Spinal cord (tissue), 10 donors: ENCODE data around the gene ZNF440. TPM values are rescaled to one million over a fixed set of nuclear protein-coding genes. Genes with fewer than 3 reads are reported as not detected.
"Not testable (repeated sequence)": the region's sequence is repeated elsewhere in the genome, so short reads cannot be mapped to it uniquely, and the experiment has no call there.

Source experiments
- DNase-seq, 6 donors: peaks; one replicate each; pipeline versions ENCODE4 v3.0.0 to v3.0.0-alpha.2; 2013 to 2015; ENCODE audit warnings: low spot score in 6 of 6, low read depth in 4 of 6
- H3K27ac ChIP-seq: one replicate; pipeline ENCODE4 v1.5.1; 2013; ENCODE audit warnings: low read depth, low read length, control low read depth
- H3K27me3 ChIP-seq: one replicate; pipeline ENCODE4 v1.6.1; 2013; ENCODE audit warnings: low read length; ENCODE audit not compliant: control insufficient read depth, insufficient read depth
- H3K36me3 ChIP-seq: one replicate; pipeline ENCODE4 v1.6.1; 2013; ENCODE audit warnings: low read length; ENCODE audit not compliant: control insufficient read depth, insufficient read depth
- H3K4me1 ChIP-seq: one replicate; pipeline ENCODE4 v1.6.1; 2013; ENCODE audit warnings: low read length; ENCODE audit not compliant: control insufficient read depth, insufficient read depth
- H3K4me3 ChIP-seq: one replicate; pipeline ENCODE4 v1.5.1; 2013; ENCODE audit warnings: low read depth, low read length, control low read depth
- H3K9me3 ChIP-seq: one replicate; pipeline ENCODE4 v1.6.1; 2013; ENCODE audit warnings: low read length; ENCODE audit not compliant: control insufficient read depth, insufficient read depth
- WGBS: methylation state at CpG from one replicate; pipeline ENCODE4 v1.1.5; 2013; ENCODE audit warnings: missing lambda C conversion rate; ENCODE audit not compliant: insufficient coverage; 5-methylcytosine and 5-hydroxymethylcytosine counted together
- polyA plus RNA-seq, 2 donors: library from polyadenylated mRNA; unstranded; fragments of 120-200 nt; gene quantifications; one replicate each; pipeline ENCODE4 v1.2.1, GENCODE V29; 2013; ENCODE audit not compliant: insufficient read length in 2 of 2
- total RNA-seq, 2 donors: library from RNA; depleted of rRNA in 1 of 2; stranded (reverse); fragments of 120-200 nt in 1 of 2; fragments of >200 nt in 1 of 2; gene quantifications; one replicate each; pipeline versions ENCODE4 v1.2.3 to v1.2.4, GENCODE V29; 2013 to 2014
- donor health status: healthy.

ZNF440 gene
- total and polyA plus RNA-seq, 4 donors, result 13.1 to 22.6 (median 20.8) TPM

DNA sequence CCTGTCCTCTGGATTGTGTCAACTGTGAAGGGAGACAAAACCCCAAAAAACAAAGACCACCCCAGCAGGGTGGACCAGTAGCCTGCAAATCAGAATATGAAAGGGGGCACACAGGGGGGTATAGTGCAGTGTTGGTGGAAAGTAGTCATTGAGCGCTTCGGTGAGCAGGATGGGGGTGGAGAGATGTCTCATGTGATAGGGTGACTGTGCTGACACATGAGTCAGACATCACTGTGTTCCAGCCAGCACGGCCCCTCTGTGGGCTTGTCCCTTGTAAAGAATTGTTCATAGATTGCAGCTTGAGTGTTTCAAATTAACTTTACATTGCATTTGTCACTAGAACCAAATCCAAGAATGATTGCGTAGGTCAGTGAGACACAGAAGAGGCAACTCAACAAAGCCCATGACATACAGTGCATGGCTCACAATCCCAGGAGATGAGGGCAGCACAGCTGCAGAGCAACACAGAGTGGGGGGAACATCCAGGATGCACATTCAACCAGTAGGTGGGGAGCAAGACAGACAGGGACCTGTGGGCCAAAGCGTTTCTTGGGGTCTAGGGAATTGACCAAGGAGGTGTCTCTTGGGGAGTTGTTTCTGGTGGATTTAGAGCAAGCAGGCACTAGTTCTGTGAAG, 7.5 kb downstream of the ZNF440 start:
- no peak for DNase-seq
- Histone ChIP-seq H3K4me3 (no peak overlapping the region), H3K36me3 (peaks cover 21% of the 10 kb centered on the region), H3K27me3 (no peaks in the 10 kb centered on the region), H3K4me1 (no peaks in the 10 kb centered on the region), H3K9me3 (no peaks in the 10 kb centered on the region), H3K27ac (no peak overlapping the region)
- 91% methylated on average over 3 of the region's 5 CpGs for WGBS

DNA sequence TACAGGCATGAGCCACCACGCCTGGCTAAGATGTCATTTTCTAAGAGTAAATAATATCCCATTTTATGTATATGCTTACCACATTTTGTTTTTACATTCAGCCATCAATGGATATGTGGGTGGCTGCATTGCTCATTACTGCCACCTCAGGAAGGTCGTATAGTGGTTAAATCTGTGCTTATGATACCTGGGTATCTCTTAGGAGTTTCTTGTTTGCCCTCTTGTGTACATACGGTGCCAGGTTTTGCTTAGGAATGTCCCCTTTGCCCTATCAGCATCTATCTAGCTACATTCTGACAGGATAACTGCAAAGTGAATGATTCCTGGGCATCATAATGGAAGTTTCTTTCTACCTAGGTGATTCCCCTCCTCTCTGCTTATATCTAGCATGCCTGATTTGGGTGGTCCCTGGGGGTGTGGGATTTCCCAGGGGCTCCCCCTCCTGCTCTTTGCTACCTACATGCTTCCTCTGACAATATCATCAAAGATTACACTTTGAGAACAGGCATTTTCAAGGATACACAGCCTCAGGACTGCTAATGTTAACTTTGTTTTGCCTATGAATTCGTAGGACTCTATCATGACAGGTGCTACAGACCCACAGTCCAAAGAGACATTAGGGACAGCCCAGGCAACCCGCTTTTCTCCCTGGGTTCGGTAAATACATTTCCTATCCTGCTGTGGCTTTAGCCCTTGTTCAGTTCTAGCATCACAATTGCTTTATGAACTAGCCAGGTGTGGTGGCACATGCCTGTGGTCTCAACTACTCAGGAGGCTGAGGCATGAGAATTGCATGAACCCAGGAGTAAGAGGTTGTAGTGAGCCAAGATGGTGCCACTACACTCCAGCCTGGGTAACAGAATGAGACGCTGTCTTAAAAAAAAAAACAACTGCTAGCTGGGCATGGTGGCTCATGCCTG, 15.1 kb downstream of the ZNF440 start:
- not testable (repeated sequence) for H3K9me3 ChIP-seq, H3K27ac ChIP-seq, H3K4me3 ChIP-seq, H3K27me3 ChIP-seq, DNase-seq, H3K4me1 ChIP-seq, H3K36me3 ChIP-seq
- WGBS, result 95% methylated on average over 3 of the region's 7 CpGs

DNA sequence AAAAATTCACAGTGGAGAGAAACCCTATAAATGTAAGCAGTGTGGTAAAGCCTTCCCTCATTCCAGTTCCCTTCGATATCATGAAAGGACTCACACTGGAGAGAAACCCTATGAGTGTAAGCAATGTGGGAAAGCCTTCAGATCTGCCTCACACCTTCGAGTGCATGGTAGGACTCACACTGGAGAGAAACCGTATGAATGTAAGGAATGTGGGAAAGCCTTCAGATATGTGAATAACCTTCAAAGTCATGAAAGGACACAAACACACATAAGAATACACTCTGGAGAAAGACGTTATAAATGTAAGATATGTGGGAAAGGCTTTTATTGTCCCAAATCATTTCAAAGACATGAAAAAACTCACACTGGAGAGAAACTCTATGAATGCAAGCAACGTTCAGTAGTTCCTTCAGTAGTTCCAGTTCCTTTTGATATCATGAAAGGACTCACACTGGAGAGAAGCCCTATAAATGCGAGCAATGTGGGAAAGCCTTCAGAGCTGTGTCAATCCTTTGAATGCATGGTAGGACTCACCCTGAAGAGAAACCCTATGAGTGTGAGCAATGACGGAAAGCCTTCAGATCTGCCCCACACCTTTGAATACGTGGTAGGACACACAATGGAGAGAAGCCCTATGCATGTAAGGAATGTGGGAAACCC, 18.3 kb downstream of the ZNF440 start:
- no peaks in the 10 kb centered on the region for H3K27me3 ChIP-seq
- H3K4me1 ChIP-seq, result no peaks in the 10 kb centered on the region
- no peak for DNase-seq
- peaks cover 8% of the 10 kb centered on the region for H3K9me3 ChIP-seq
- peaks cover 2% of the 10 kb centered on the region for H3K36me3 ChIP-seq
- no peak overlapping the region for H3K4me3 ChIP-seq
- no peak overlapping the region for H3K27ac ChIP-seq
- WGBS, result 95% methylated on average over 3 of the region's 8 CpGs

DNA sequence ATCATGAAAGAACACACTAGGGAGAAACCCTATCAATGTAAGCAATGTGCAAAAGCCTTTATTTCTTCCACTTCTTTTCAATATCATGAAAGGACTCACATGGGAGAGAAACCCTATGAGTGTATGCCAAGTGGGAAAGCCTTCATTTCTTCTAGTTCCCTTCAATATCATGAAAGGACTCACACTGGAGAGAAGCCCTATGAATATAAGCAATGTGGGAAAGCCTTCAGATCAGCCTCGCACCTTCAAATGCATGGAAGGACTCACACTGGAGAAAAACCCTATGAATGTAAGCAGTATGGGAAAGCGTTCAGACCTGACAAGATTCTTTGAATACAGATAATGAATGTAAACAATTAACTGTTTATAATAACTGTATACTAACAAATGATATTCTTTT, 19.5 kb downstream of the ZNF440 start:
- Histone ChIP-seq H3K27ac (no peak overlapping the region), H3K27me3 (no peaks in the 10 kb centered on the region), H3K9me3 (peaks cover 8% of the 10 kb centered on the region), H3K4me1 (no peaks in the 10 kb centered on the region), H3K36me3 (peaks cover 2% of the 10 kb centered on the region), H3K4me3 (no peak overlapping the region)
- WGBS, result no CpG with 5 or more reads among the region's 2 CpGs
- DNase-seq, result no peak

DNA sequence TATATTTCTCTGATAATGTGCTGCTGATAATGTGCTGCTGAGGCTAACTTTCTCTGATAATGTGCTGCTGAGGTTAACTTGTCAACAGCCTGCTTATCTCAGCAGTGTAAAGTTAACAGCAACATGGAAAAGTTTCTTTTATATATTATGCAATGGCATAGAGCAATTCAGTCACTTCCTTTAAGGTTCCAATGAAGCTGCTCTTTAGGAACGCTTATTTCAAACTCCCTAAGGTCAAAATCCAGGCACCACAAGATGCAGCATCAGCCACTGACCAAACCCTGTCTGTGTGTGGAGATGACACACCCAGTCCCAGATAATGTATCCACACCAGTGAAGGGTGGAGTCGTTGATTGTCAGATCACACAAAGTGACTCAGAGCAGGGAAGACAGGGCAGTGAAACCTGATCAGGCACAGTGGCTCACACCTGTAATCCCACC, 21.6 kb downstream of the ZNF440 start:
- H3K9me3 ChIP-seq, H3K36me3 ChIP-seq, H3K4me3 ChIP-seq, H3K4me1 ChIP-seq, H3K27me3 ChIP-seq, DNase-seq, H3K27ac ChIP-seq: not testable (repeated sequence)
- WGBS, result 100% methylated on average over 1 of the region's 2 CpGs

DNA sequence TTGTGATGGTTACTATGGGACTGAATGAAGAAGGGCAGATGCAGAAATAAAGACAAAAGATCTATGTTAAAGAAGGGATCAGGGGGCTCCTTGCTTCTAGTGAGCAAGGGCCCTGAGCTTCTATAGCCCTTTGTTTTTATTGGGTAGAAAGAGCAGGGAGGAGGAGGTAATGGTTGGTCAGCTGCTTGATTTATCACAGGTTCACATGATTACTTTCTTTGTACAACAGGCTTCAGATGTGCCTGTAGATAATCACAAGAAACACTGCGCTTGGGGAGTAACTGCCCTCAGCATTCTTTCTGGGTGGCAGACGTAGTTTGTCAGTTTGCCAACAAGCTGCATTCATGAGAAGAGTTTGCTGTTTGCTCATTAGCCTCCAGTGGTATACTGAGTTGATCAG, 29.6 kb downstream of the ZNF440 start:
- Histone ChIP-seq H3K4me3 (no peak overlapping the region), H3K27ac (peak overlapping the region; percentile 45), H3K4me1 (peaks cover 10% of the 10 kb centered on the region), H3K36me3 (no peaks in the 10 kb centered on the region), H3K9me3 (no peaks in the 10 kb centered on the region), H3K27me3 (no peaks in the 10 kb centered on the region)
- WGBS, result 29% methylated on average over 2 of the region's 2 CpGs
- peak in 4 of 6 donors; percentile 17 to 77 (median 46) for DNase-seq

DNA sequence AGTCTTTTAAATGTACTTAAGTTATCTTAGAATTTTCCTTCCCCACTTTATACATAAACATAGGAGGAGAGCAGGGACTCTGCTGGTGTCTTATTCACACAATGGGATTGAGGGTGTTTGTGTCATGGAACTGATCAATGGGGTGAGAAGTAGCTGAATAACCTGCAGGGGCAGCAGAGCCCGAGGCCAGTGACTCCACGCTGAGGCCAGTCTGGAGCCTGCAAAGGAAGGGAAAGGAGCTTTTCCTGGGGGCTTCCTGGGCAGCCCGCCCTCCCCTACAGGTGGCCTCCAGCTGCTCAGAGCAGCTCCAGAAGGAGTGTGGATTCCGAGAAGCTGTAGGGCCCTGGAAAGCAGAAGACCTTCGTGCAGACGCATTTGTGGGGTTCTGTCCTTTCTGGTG, 33.5 kb downstream of the ZNF440 start:
- 36% methylated on average over 5 of the region's 6 CpGs for WGBS
- H3K27me3 ChIP-seq, H3K4me3 ChIP-seq, H3K27ac ChIP-seq, H3K9me3 ChIP-seq, H3K36me3 ChIP-seq, DNase-seq: not testable (repeated sequence)
- peaks cover 14% of the 10 kb centered on the region for H3K4me1 ChIP-seq

DNA sequence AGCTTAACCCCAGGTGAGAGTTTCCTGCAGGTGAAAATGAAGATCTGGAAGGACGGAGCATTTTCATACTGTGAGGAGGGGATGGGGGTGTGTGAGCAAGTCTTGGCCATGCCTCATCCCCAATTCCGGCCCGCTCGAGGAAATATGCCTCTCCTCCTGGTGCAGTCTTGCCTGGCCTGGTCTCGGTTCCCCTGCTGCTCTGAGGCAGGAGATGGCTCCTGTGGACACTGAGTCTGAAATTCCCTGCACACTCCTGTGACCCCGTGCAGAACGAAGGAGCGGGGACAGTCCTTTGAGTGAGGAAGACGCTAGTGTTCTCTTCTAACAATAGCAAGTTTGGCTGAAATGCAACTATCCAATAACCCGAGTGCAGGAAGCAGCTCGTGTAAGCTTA, 34.1 kb downstream of the ZNF440 start:
- no peak for DNase-seq
- Histone ChIP-seq H3K4me3 (peak overlapping the region; percentile 85), H3K27ac (peak overlapping the region; percentile 86), H3K9me3 (peaks cover 1% of the 10 kb centered on the region), H3K4me1 (peaks cover 14% of the 10 kb centered on the region), H3K27me3 (no peaks in the 10 kb centered on the region), H3K36me3 (peaks cover 2% of the 10 kb centered on the region)
- WGBS, result 24% methylated on average over 10 of the region's 11 CpGs

DNA sequence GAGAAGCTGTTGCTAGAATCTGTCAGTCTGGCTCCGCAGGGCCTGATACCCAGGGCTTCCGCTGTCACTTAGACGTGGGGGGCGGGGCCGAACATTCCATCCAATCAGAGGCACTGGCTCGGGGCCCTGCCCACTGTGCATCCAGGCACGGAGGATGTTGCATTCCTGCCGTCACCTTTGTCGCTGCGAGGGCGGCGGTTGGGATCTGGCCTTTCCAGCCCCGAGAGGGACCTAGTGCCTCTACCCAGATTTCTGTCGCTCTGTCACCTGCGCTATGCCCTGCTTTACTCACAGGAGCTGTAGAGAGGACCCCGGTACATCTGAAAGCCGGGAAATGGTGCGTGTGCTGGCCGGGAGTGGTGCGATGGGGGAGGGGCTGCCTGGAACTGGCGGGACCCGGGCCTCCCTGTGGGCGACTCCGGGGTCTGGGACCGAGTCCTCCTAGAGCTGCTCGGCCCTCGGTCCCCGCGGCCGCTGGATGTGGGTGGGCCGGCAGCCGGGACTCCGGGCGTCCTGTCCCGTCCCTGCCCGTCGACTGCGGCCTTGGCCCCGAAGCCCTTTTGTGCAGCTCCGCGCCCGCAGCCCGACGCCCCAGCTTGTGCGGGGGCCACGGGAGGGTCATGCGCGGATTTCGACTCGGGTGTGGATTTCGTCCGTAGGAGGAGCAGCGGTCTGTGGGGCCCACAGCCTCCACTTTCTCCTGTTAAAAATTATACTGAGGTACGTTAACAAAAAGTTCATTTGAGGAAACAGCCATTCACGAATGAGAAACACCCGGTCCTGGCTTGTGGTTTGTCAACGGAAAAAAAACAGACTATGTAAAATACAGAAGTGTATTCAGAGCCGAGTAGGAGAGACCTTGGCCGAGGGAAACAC, 34.8 kb downstream of the ZNF440 start, which contains the start of gene ZNF439:
Gene ZNF439, plus strand, starts transcription at position 133 of the 876 bp plus-strand sequence. Its CDS starts 142 bp downstream, at position 275.
- Histone ChIP-seq H3K27ac (peak within 1 kb of the TSS; percentile 86), H3K4me3 (peak within 1 kb of the TSS; percentile 85), H3K9me3 (peaks cover 1% of the 10 kb centered on the region), H3K27me3 (no peaks in the 10 kb centered on the region), H3K36me3 (peaks cover 2% of the 10 kb centered on the region), H3K4me1 (peaks cover 14% of the 10 kb centered on the region)
- peak; percentile 74 to 98 (median 90) for DNase-seq
- under 1% methylated on average over 58 of the region's 59 CpGs for WGBS
